Measurements from ENCODE around the gene ANO7. TPM values are rescaled to one million over a fixed set of nuclear protein-coding genes. Genes with fewer than 3 reads are reported as not detected.
"Not testable (repeated sequence)": the region's sequence is repeated elsewhere in the genome, so short reads cannot be mapped to it uniquely, and the experiment has no call there.

The ANO7 gene
- polyA plus RNA-seq, 2 donors = 0.14 to 0.21 TPM

DNA sequence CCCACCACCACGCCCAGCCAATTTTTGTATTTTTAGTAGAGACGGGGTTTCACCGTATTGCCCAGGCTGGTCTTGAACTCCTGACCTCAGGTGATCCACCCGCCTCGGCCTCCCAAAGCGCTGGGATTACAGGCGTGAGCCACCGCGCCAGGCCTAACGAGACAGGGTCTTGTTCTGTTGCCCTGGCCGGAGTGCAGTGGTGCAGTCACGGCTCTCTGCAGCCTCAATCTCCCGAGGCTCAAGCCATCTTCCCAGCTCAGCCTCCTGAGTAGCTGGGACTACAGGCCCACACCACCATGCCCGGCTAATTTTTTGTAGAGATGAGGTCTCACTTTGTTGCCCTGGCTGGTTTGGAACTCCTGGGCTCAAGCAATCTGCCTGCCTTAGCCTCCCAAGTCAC is 8.8 kb downstream of the ANO7 start:
- H3K27me3 ChIP-seq (ENCODE audit: control insufficient read depth in 1 of 2, insufficient read depth in 2 of 2, low read length in 2 of 2); H3K9me3 ChIP-seq (ENCODE audit: control insufficient read depth in 2 of 2, insufficient read depth in 1 of 2, low read depth in 1 of 2, low read length in 1 of 2); H3K27ac ChIP-seq (ENCODE audit: low read depth in 2 of 2, low read length in 1 of 2); H3K4me1 ChIP-seq (ENCODE audit: control insufficient read depth in 2 of 2, insufficient read depth in 2 of 2, low read length in 1 of 2); H3K36me3 ChIP-seq (ENCODE audit: control insufficient read depth in 2 of 2, insufficient read depth in 2 of 2, low read length in 1 of 2); H3K4me3 ChIP-seq (ENCODE audit: low read depth in 1 of 2, low read length in 2 of 2): not testable (repeated sequence)
- WGBS, 2 donors = 94 to 97% methylated on average over 14 of the region's 14 CpGs

DNA sequence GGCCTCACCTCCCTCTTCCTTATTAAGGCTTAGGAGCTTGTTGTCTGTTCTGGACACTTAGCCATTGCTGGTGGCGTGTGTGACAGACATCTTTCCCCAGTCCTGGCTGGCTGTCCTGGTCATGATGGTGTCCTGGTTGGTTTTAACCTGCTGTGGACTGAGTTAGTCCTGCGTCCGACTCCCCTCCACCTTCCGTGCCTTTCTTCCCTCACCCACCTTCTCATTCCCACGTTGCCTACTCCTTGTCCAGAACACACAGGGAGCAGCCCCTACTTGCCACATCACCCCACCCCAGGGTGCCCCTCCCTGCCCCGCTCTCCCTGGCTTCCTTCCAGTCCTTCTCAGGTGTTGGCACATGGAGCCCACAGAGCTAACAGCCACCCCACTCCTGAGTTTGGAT is 9.5 kb downstream of the ANO7 start:
- Histone ChIP-seq H3K4me3 (ENCODE audit: low read depth in 1 of 2, low read length in 2 of 2) (no peak overlapping the region), H3K36me3 (ENCODE audit: control insufficient read depth in 2 of 2, insufficient read depth in 2 of 2, low read length in 1 of 2) (no peaks in the 10 kb centered on the region), H3K4me1 (ENCODE audit: control insufficient read depth in 2 of 2, insufficient read depth in 2 of 2, low read length in 1 of 2) (peaks cover 0 to 3% of the 10 kb centered on the region in 2 donors), H3K27me3 (ENCODE audit: control insufficient read depth in 1 of 2, insufficient read depth in 2 of 2, low read length in 2 of 2) (no peaks in the 10 kb centered on the region), H3K27ac (ENCODE audit: low read depth in 2 of 2, low read length in 1 of 2) (no peak overlapping the region), H3K9me3 (ENCODE audit: control insufficient read depth in 2 of 2, insufficient read depth in 1 of 2, low read depth in 1 of 2, low read length in 1 of 2) (no peaks in the 10 kb centered on the region)
- WGBS, 2 donors = 77% methylated on average over 6 of the region's 6 CpGs

DNA sequence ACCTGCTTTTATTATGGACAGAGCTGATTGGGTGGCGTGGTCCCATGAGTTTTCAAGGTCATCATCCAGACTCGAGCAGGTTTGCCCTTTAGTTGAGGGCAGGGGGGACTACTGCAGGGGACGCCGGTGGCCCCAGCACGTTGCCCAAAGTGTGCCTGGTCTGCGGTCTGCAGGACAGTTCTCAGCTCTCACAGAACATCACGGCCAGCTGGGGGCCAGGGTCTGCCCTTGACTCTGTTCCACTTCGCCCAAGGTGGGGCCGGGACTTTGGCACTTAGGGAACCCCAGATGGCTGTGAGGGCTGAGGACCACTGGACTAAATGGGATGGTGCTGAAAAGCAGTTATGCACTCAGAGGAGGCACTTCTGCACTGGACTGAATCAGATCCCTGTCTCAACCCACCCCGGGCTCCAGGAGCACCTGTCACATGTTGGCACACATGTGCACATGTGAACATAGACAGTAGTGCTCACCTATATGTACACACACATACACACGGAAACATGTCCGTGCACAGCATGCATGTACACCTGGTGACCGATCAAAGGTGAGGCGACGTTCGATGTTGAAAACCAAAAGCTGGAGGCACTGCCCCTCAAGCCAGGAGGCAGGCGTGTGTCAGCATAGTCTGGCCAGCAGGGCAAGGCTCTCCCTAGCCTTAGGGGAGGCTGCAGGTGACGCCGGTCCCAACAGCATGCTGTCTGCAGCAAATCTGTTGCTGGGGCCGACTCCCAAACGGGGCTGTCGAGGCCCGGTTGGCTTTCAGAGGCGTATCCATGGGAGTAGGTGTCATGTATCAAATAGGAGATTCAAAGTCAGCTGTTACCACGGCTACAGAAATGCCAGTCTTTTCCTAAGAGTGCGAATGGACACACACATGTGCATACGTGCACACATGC is 10.2 kb downstream of the ANO7 start:
- Histone ChIP-seq H3K9me3 (ENCODE audit: control insufficient read depth in 2 of 2, insufficient read depth in 1 of 2, low read depth in 1 of 2, low read length in 1 of 2) (no peaks in the 10 kb centered on the region), H3K27me3 (ENCODE audit: control insufficient read depth in 1 of 2, insufficient read depth in 2 of 2, low read length in 2 of 2) (no peaks in the 10 kb centered on the region), H3K36me3 (ENCODE audit: control insufficient read depth in 2 of 2, insufficient read depth in 2 of 2, low read length in 1 of 2) (no peaks in the 10 kb centered on the region), H3K27ac (ENCODE audit: low read depth in 2 of 2, low read length in 1 of 2) (no peak overlapping the region), H3K4me1 (ENCODE audit: control insufficient read depth in 2 of 2, insufficient read depth in 2 of 2, low read length in 1 of 2) (peaks cover 0 to 3% of the 10 kb centered on the region in 2 donors), H3K4me3 (ENCODE audit: low read depth in 1 of 2, low read length in 2 of 2) (no peak overlapping the region)
- 62 to 78% methylated on average over 27 of the region's 27 CpGs for WGBS, 2 donors

- H3K4me1 ChIP-seq (ENCODE audit: control insufficient read depth in 2 of 2, insufficient read depth in 2 of 2, low read length in 1 of 2) = peaks cover 0 to 3% of the 10 kb centered on the region in 2 donors
- no peaks in the 10 kb centered on the region for H3K27me3 ChIP-seq (ENCODE audit: control insufficient read depth in 1 of 2, insufficient read depth in 2 of 2, low read length in 2 of 2)
- 85 to 86% methylated on average over 16 of the region's 16 CpGs for WGBS, 2 donors
- no peaks in the 10 kb centered on the region for H3K9me3 ChIP-seq (ENCODE audit: control insufficient read depth in 2 of 2, insufficient read depth in 1 of 2, low read depth in 1 of 2, low read length in 1 of 2)
- no peak overlapping the region for H3K4me3 ChIP-seq (ENCODE audit: low read depth in 1 of 2, low read length in 2 of 2)
- H3K27ac ChIP-seq (ENCODE audit: low read depth in 2 of 2, low read length in 1 of 2) = no peak overlapping the region
- no peaks in the 10 kb centered on the region for H3K36me3 ChIP-seq (ENCODE audit: control insufficient read depth in 2 of 2, insufficient read depth in 2 of 2, low read length in 1 of 2)
These were observed 10.8 kb downstream of the ANO7 start for GRCh38 chr2:241199286-241199685.

- whole genome bisulfite sequencing, 2 donors = 84 to 86% methylated on average over 42 of the region's 42 CpGs
- no peaks in the 10 kb centered on the region for H3K36me3 ChIP-seq (ENCODE audit: control insufficient read depth in 2 of 2, insufficient read depth in 2 of 2, low read length in 1 of 2)
- H3K4me3 ChIP-seq (ENCODE audit: low read depth in 1 of 2, low read length in 2 of 2) = no peak overlapping the region
- no peaks in the 10 kb centered on the region for H3K27me3 ChIP-seq (ENCODE audit: control insufficient read depth in 1 of 2, insufficient read depth in 2 of 2, low read length in 2 of 2)
- peaks cover 0 to 3% of the 10 kb centered on the region in 2 donors for H3K4me1 ChIP-seq (ENCODE audit: control insufficient read depth in 2 of 2, insufficient read depth in 2 of 2, low read length in 1 of 2)
- no peak overlapping the region for H3K27ac ChIP-seq (ENCODE audit: low read depth in 2 of 2, low read length in 1 of 2)
- no peaks in the 10 kb centered on the region for H3K9me3 ChIP-seq (ENCODE audit: control insufficient read depth in 2 of 2, insufficient read depth in 1 of 2, low read depth in 1 of 2, low read length in 1 of 2)
These were observed 11.7 kb downstream of the ANO7 start for GRCh38 chr2:241199897-241200821.

DNA sequence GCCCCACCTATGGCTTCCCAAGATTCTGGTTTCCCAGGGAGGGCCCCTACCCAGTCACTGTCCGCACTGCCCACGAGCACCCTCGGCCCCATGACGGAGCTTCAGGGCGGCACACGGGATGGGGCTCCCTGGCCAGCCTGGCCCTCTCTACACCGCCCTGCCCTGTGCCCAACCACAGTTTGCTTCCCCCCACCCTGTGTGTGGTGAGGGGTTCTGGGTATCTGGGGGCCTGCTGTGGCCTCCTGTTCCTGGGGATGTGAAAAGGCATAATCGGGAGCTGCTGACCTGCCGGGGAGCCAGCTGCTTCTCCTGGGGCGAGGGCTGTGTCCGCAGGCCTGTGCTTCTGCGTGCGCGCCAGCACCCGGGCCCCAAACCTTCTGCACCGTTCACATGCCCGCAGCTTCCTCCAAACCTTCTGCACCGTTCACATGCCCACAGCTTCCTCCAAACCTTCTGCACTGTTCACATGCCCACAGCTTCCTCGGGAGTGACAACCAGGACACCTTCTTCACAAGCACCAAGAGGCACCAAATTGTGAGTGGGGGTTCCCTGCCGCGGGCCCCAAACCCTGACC is 12.4 kb downstream of the ANO7 start:
- Histone ChIP-seq H3K4me3 (ENCODE audit: low read depth in 1 of 2, low read length in 2 of 2) (no peak overlapping the region), H3K27ac (ENCODE audit: low read depth in 2 of 2, low read length in 1 of 2) (no peak overlapping the region), H3K27me3 (ENCODE audit: control insufficient read depth in 1 of 2, insufficient read depth in 2 of 2, low read length in 2 of 2) (no peaks in the 10 kb centered on the region), H3K4me1 (ENCODE audit: control insufficient read depth in 2 of 2, insufficient read depth in 2 of 2, low read length in 1 of 2) (peaks cover 0 to 3% of the 10 kb centered on the region in 2 donors), H3K9me3 (ENCODE audit: control insufficient read depth in 2 of 2, insufficient read depth in 1 of 2, low read depth in 1 of 2, low read length in 1 of 2) (no peaks in the 10 kb centered on the region), H3K36me3 (ENCODE audit: control insufficient read depth in 2 of 2, insufficient read depth in 2 of 2, low read length in 1 of 2) (no peaks in the 10 kb centered on the region)
- WGBS, 2 donors = 83 to 84% methylated on average over 21 of the region's 21 CpGs

GRCh38 chr2:241201445-241202267 is 13.2 kb downstream of the ANO7 start:
- Histone ChIP-seq H3K36me3 (ENCODE audit: control insufficient read depth in 2 of 2, insufficient read depth in 2 of 2, low read length in 1 of 2) (no peaks in the 10 kb centered on the region), H3K4me3 (ENCODE audit: low read depth in 1 of 2, low read length in 2 of 2) (no peak overlapping the region)
- WGBS, 2 donors = 85 to 86% methylated on average over 24 of the region's 24 CpGs

DNA sequence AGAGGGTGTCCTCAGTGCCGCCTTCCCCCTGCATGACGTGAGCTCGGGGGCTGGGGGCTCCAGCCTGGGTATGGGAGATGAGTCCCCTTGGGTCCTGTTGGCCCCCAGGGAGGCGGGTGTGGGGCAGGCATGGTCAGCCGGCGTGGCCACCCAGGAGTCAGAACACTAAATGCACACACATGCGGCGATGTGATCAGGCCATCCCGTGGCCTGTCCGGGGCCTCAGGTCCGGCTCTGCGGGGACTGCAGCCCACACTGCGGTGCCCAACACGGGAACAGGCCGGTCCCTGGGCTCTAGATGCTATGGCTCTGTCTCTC is 13.8 kb downstream of the ANO7 start:
- H3K27ac ChIP-seq (ENCODE audit: low read depth in 2 of 2, low read length in 1 of 2) = no peak overlapping the region
- H3K36me3 ChIP-seq (ENCODE audit: control insufficient read depth in 2 of 2, insufficient read depth in 2 of 2, low read length in 1 of 2) = no peaks in the 10 kb centered on the region
- H3K9me3 ChIP-seq (ENCODE audit: control insufficient read depth in 2 of 2, insufficient read depth in 1 of 2, low read depth in 1 of 2, low read length in 1 of 2) = no peaks in the 10 kb centered on the region
- no peaks in the 10 kb centered on the region for H3K27me3 ChIP-seq (ENCODE audit: control insufficient read depth in 1 of 2, insufficient read depth in 2 of 2, low read length in 2 of 2)
- peaks cover 0 to 3% of the 10 kb centered on the region in 2 donors for H3K4me1 ChIP-seq (ENCODE audit: control insufficient read depth in 2 of 2, insufficient read depth in 2 of 2, low read length in 1 of 2)
- WGBS, 2 donors = 85 to 86% methylated on average over 15 of the region's 15 CpGs
- H3K4me3 ChIP-seq (ENCODE audit: low read depth in 1 of 2, low read length in 2 of 2) = no peak overlapping the region

More at GRCh38 chr2:241201445-241202267, 13.2 kb downstream of the ANO7 start:
- no peaks in the 10 kb centered on the region for H3K9me3 ChIP-seq (ENCODE audit: control insufficient read depth in 2 of 2, insufficient read depth in 1 of 2, low read depth in 1 of 2, low read length in 1 of 2)
- H3K27ac ChIP-seq (ENCODE audit: low read depth in 2 of 2, low read length in 1 of 2) = no peak overlapping the region
- H3K27me3 ChIP-seq (ENCODE audit: control insufficient read depth in 1 of 2, insufficient read depth in 2 of 2, low read length in 2 of 2) = no peaks in the 10 kb centered on the region
- peaks cover 0 to 3% of the 10 kb centered on the region in 2 donors for H3K4me1 ChIP-seq (ENCODE audit: control insufficient read depth in 2 of 2, insufficient read depth in 2 of 2, low read length in 1 of 2)

DNA sequence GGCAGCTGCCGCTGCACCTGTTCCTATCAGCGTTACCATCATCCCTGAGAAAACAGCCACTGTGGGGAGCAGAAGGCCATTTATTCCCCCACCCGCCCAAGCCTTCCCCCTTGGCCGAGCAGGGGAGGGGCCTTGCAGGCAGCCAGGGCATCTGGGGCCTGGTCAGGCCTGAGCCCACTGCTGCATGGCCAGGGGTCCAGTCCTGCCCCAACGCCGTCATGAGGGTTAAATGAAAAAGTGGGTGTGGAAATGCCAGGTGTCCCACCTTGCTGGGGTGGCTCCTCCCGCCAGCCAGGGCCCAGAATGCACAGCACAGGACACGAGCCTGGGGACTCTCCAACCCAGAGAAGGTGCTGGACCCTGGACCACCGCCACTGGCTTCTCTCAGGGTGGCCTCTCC is 14.2 kb downstream of the ANO7 start:
- no peaks in the 10 kb centered on the region for H3K9me3 ChIP-seq (ENCODE audit: control insufficient read depth in 2 of 2, insufficient read depth in 1 of 2, low read depth in 1 of 2, low read length in 1 of 2)
- no peaks in the 10 kb centered on the region for H3K27me3 ChIP-seq (ENCODE audit: control insufficient read depth in 1 of 2, insufficient read depth in 2 of 2, low read length in 2 of 2)
- no peak overlapping the region for H3K4me3 ChIP-seq (ENCODE audit: low read depth in 1 of 2, low read length in 2 of 2)
- no peaks in the 10 kb centered on the region for H3K36me3 ChIP-seq (ENCODE audit: control insufficient read depth in 2 of 2, insufficient read depth in 2 of 2, low read length in 1 of 2)
- 86 to 91% methylated on average over 7 to 9 of the region's 9 CpGs for WGBS, 2 donors
- no peak overlapping the region for H3K27ac ChIP-seq (ENCODE audit: low read depth in 2 of 2, low read length in 1 of 2)
- H3K4me1 ChIP-seq (ENCODE audit: control insufficient read depth in 2 of 2, insufficient read depth in 2 of 2, low read length in 1 of 2) = peaks cover 0 to 3% of the 10 kb centered on the region in 2 donors

Measured in esophagus (tissue), 2 donors.